Vagina (tissue), 2 donors: ENCODE measurements around the gene RHOA.

Experiments used
- CTCF ChIP-seq, 3 experiments: fragments of 450-650 bp in 2 of 3; fragments of 200-600 bp in 1 of 3; sonication (generic) in 1 of 3; IDR thresholded peaks; one replicate each; pipeline ENCODE4 v1.5.1; 2017 to 2019; ENCODE audit warnings: antibody characterized with exemption in 3 of 3, mild to moderate bottlenecking in 2 of 3, moderate library complexity in 2 of 3
- POLR2A ChIP-seq, 2 donors: fragments of 450-650 bp; IDR thresholded peaks; one replicate each; pipeline ENCODE4 v1.6.1; 2017; ENCODE audit warnings: antibody characterized with exemption in 2 of 2, mild to moderate bottlenecking in 2 of 2, moderate library complexity in 2 of 2

- TF ChIP-seq CTCF (IDR thresholded peaks at IDR 0.05) (no peak), POLR2A (IDR thresholded peaks at IDR 0.05) (no peak)
Measured at GRCh38 chr3:49460188-49460890, 48.6 kb upstream of the RHOA start.
